Measurements from ENCODE around the gene NEDD8.

NEDD8 gene

DNA sequence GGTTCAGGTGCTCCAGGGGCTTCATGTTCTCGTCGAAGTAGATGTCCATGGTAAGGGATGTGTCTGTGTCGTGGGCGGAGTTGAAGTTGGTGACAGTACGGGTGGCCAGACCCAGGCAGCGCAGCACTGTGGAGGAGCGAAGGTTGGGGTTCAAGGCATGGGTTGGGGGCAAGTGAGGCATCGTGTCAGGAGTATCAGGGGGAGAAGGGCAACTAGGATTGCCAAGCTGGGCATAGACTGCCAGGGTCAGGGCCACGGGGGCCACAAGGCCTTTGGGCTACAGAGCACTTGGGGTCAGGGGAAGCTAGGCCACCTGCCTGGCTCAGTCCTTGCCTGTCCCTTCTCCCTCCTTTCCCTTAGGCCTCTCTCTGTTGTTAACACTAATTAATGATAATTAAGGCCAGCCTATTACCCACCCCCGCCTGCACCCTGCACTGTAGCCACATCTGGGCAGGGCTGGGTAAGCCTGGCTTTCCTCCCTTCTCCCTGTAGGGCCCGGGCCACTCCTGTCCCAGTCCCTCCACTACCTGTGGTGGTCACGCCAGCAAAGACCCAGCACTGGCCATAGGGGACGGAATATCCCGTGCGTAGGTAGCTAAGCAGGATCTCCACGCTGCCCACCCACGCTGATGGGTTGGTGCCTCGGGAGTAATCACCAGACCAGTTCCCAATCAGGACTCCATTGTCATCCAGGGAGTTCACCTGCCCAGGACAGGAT lies 26.5 kb upstream of the NEDD8 start:
- TF ChIP-seq, protein P1, sequence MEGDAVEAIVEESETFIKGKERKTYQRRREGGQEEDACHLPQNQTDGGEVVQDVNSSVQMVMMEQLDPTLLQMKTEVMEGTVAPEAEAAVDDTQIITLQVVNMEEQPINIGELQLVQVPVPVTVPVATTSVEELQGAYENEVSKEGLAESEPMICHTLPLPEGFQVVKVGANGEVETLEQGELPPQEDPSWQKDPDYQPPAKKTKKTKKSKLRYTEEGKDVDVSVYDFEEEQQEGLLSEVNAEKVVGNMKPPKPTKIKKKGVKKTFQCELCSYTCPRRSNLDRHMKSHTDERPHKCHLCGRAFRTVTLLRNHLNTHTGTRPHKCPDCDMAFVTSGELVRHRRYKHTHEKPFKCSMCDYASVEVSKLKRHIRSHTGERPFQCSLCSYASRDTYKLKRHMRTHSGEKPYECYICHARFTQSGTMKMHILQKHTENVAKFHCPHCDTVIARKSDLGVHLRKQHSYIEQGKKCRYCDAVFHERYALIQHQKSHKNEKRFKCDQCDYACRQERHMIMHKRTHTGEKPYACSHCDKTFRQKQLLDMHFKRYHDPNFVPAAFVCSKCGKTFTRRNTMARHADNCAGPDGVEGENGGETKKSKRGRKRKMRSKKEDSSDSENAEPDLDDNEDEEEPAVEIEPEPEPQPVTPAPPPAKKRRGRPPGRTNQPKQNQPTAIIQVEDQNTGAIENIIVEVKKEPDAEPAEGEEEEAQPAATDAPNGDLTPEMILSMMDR (IDR thresholded peaks at IDR 0.05; ENCODE audit: low read depth, low read length), result no peak
- H3K4me3 ChIP-seq (ENCODE audit: low read depth, low read length), result no peak overlapping the region

DNA sequence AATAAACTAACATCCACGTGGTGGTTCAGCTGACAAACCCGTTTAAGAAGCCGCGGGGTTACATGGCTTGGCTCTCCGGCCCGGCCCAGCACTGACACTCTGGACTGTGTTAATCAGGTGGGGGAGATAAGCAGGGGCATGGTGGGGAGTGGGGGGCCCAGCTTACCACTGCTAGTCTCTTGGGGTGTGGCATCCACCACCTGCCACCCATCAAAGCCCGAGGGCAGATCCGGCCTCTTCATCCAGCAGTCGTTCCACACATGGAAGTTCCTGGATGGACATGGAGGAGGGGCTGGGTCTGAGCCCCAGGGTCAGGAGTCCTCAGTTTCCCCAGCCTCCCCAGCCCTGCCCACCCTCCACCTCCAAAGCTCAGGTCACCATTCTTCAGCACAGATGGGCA lies 26.0 kb upstream of the NEDD8 start:
- TF ChIP-seq, protein P1 (IDR thresholded peaks at IDR 0.05; ENCODE audit: low read depth, low read length), result no peak
- no peak overlapping the region for H3K4me3 ChIP-seq (ENCODE audit: low read depth, low read length)

DNA sequence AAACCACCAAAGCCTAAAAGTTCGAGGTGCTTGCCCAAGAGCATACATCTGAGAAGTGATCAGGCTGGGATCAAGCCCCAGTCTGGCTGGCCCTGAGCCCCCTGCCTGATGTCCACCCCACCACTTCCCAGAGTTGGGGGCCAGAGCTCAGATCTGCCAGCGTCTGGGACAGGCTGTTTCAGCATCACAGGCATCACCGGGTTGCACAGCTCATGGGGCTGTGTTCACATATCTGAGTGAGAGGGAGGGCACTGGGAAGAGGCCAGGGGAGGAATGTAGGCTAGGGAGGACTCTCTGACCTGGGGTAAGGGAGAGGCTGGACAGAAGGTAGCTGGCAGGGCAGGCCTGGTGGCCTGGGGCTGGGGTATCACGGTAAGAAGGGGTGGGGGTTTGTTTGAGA lies 24.8 kb upstream of the NEDD8 start:
- TF ChIP-seq, protein P1 (IDR thresholded peaks at IDR 0.05; ENCODE audit: low read depth, low read length), result no peak
- no peak overlapping the region for H3K4me3 ChIP-seq (ENCODE audit: low read depth, low read length)

DNA sequence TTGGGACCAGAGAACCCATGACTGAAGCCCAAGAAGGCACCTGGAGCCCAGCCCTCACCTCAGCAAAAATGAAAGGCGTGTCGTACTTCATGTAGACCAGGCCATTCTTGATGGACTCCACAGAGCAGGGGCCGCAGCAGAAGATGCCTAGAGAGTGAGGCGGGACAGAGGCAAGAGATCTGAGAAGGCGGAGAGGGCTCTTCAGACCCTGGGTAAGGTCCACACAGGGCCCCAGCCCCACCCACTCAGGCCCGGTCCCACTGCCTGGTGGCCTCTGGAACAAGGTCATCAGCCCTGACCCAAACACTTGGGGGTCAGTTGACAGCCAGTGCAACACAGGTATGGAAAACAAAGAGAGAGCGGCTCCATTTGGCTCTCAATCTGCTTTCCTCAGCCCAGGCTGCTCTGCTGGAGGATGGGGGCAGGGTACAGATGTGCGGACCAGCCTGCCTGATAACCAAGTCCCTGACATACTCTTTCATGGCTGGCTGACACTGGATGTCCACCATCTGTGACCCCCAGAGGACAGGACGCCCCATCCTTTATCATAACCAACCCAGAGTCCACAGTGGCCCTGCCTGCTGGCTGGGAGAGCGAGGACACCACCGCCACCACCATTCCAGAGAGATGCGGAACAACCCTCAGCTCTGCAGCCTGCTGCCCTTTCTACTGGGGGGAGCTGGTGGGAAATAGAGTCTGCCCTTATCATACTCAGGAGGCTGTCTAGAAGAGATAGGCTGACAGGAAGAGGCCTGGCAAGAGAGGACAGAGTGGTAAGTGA lies 24.0 kb upstream of the NEDD8 start:
- TF ChIP-seq, protein P1 (IDR thresholded peaks at IDR 0.05; ENCODE audit: low read depth, low read length), result no peak
- H3K4me3 ChIP-seq (ENCODE audit: low read depth, low read length), result no peak overlapping the region

DNA sequence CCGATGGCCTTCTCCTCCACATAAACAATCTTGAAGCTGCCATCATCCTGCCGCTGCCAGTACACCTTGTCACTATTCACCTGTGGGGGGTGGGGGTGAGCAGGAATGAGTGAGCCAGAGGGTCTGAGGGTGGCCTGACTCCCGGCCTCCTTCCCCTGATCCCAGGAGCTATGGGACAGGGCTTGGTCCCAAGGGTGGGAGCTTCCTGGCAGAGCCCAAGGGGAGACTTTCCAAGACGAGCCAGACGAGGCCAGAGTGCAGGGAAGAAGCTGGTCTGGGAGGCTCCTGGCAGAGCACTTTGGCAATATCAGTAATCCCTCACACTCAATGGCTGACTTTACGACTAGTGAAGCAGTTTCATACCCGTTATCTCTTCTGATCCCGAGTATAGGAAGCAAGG lies 23.3 kb upstream of the NEDD8 start:
- no peak overlapping the region for H3K4me3 ChIP-seq (ENCODE audit: low read depth, low read length)
- TF ChIP-seq, protein P1 (IDR thresholded peaks at IDR 0.05; ENCODE audit: low read depth, low read length), result no peak

DNA sequence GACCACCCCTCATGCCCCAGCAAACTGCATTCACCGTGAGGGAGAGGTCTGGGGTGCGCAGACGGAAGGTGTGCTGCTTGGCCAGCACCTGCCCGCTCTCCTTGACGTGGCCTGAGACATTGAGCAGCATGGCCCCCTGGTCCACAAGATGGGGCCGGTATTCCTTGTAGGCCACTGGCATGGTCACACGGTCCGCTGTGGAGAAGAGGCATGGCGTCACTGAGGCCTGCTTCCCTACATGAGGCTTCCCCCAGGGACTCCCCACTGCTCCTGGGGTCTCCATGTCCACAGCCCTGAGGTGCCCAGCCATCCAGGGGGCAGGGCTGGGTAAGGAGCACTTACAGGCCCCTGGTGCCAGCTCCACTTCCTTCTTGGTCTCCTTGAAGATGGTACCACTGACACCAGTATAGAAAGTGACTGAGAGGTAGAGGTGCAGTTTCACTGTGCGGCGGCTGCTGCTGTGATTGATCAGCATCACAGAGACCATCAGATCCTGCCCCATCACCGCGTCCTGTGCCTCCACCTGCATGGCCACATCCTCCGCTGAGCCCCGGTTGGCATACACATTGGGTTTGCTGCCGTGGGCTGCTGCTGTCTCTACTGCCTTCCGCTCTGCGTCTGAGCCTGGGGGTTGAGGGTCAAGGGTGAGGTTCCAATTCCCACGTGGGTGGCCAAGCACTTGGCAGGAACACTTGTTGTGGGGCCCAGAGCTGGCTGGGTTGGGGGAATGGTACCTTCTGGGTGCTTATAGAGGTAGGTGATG lies 22.6 kb upstream of the NEDD8 start:
- H3K4me3 ChIP-seq (ENCODE audit: low read depth, low read length), result no peak overlapping the region
- TF ChIP-seq, protein P1 (IDR thresholded peaks at IDR 0.05; ENCODE audit: low read depth, low read length), result no peak

Measured in WI38 (cell line).